Myocyte (in vitro differentiated cells): ENCODE measurements around the gene MAP2K6. TPM values are rescaled to one million over a fixed set of nuclear protein-coding genes. Genes with fewer than 3 reads are reported as not detected.

Experiments
- total RNA-seq: library from RNA; depleted of rRNA; stranded (reverse); fragments of >200 nt; gene quantifications from 2 replicates; pipeline ENCODE4 v1.2.3, GENCODE V29; 2014

The MAP2K6 gene
- total RNA-seq, 1 donor from 2014 or later: 0.16 TPM

Other genes with a start within 250 kb of the MAP2K6 start
- gene ABCA10, start 185.9 kb upstream of the MAP2K6 start, total RNA-seq: 0.08 TPM in 1 of 2 replicates, not detected in the other
- gene ABCA5, start 87.6 kb upstream of the MAP2K6 start, total RNA-seq: 1.1 and 1.2 TPM in 2 replicates